Measurements from ENCODE around the gene DGKA. TPM values are rescaled to one million over a fixed set of nuclear protein-coding genes. Genes with fewer than 3 reads are reported as not detected.

Gene DGKA
- total RNA-seq, 2 experiments from 2014 or later, result 144 to 170 TPM

- H3K27ac ChIP-seq (ENCODE audit: low read depth, low read length, poor library complexity, severe bottlenecking), result peak overlapping the region; percentile 99
- no TSS peak for BruUV-seq (replicated peaks)
- H3K9me3 ChIP-seq (ENCODE audit: low read length), result no peaks in the 10 kb centered on the region
- H3K4me1 ChIP-seq (ENCODE audit: insufficient read depth, low read length, poor library complexity, severe bottlenecking), result peaks cover 49% of the 10 kb centered on the region
- intact Hi-C loops (cut with micrococcal nuclease; ENCODE audit: unreplicated experiment), result no loop called here
- TF ChIP-seq EZH2phosphoT487 (IDR thresholded peaks at IDR 0.05; ENCODE audit: borderline replicate concordance, low read depth, low read length), result no peak
- TF ChIP-seq CTCF (conservative IDR thresholded peaks at IDR 0.05; ENCODE audit: low read length), result no peak
- H3K36me3 ChIP-seq (ENCODE audit: insufficient read depth, low read length), result peaks cover 39% of the 10 kb centered on the region
- H3K79me2 ChIP-seq (ENCODE audit: insufficient read depth, low read depth, low read length), result peaks cover 60% of the 10 kb centered on the region
- H3K4me3 ChIP-seq (ENCODE audit: low read depth, low read length, poor library complexity, severe bottlenecking), result peak overlapping the region; percentile 78
- CTCF ChIA-PET (ENCODE audit: unreplicated experiment), result no interaction called here
- peaks cover 11% of the 10 kb centered on the region; the same call in 1 of the 2 replicates for H4K20me1 ChIP-seq (ENCODE audit: insufficient read depth, low read length)
- DNase-seq (ENCODE audit: low spot score), result no peak
- H2AFZ ChIP-seq (ENCODE audit: low read length), result peak overlapping the region; percentile 2; the same call in 1 of the 2 replicates
- H3K9me2 ChIP-seq (ENCODE audit: insufficient read depth, low read length), result no peaks in the 10 kb centered on the region
- H3K4me2 ChIP-seq (ENCODE audit: low read length), result peak overlapping the region; percentile 86
- POLR2A ChIA-PET, result interaction anchor here (0.6 to 3.1 kb wide), 7 partner anchors 54 to 182 kb away, joined by 3 to 18 read pairs (median 3); partner anchors contain the start of genes DNAJC14, ORMDL2 and SARNP
Measured at GRCh38 chr12:55931317-55931779, 386 bp downstream of the DGKA start.

GRCh38 chr12:55931780-55932550 is 1.0 kb downstream of the DGKA start:
- H2AFZ ChIP-seq (ENCODE audit: low read length), result peak overlapping the region; percentile 2; the same call in 1 of the 2 replicates
- BruUV-seq (replicated peaks), result TSS peak; percentile 55
- H3K36me3 ChIP-seq (ENCODE audit: insufficient read depth, low read length), result peaks cover 44% of the 10 kb centered on the region
- peaks cover 55% of the 10 kb centered on the region for H3K79me2 ChIP-seq (ENCODE audit: insufficient read depth, low read depth, low read length)
- ChIA-PET POLR2A (interaction anchor here (0.6 to 3.1 kb wide), 8 partner anchors 42 to 183 kb away, joined by 3 to 18 read pairs (median 4); partner anchors contain the start of genes DNAJC14, ORMDL2, RAB5B and SARNP), CTCF (ENCODE audit: unreplicated experiment) (no interaction called here)
- DNase-seq (ENCODE audit: low spot score), result peak; percentile 48
- peak overlapping the region; percentile 99 for H3K27ac ChIP-seq (ENCODE audit: low read depth, low read length, poor library complexity, severe bottlenecking)
- peak overlapping the region; percentile 86 for H3K4me2 ChIP-seq (ENCODE audit: low read length)
- peak overlapping the region; percentile 78 for H3K4me3 ChIP-seq (ENCODE audit: low read depth, low read length, poor library complexity, severe bottlenecking)
- H3K4me1 ChIP-seq (ENCODE audit: insufficient read depth, low read length, poor library complexity, severe bottlenecking), result peaks cover 49% of the 10 kb centered on the region
- no peak for TF ChIP-seq EZH2phosphoT487 (IDR thresholded peaks at IDR 0.05; ENCODE audit: borderline replicate concordance, low read depth, low read length)
- TF ChIP-seq CTCF (conservative IDR thresholded peaks at IDR 0.05; ENCODE audit: low read length), result no peak
- no peaks in the 10 kb centered on the region for H3K9me3 ChIP-seq (ENCODE audit: low read length)
- H4K20me1 ChIP-seq (ENCODE audit: insufficient read depth, low read length), result peaks cover 11% of the 10 kb centered on the region; the same call in 1 of the 2 replicates
- intact Hi-C loops (cut with micrococcal nuclease; ENCODE audit: unreplicated experiment), result loop anchor here (2.0 kb wide), 1 partner anchor 35 kb away; the partner anchor contains the start of genes CDK2 and PMEL
- H3K9me2 ChIP-seq (ENCODE audit: insufficient read depth, low read length), result no peaks in the 10 kb centered on the region
